HepG2 (cell line): ENCODE measurements around the gene PNKP. TPM values are rescaled to one million over a fixed set of nuclear protein-coding genes. Genes with fewer than 3 reads are reported as not detected.

Source experiments
- ATAC-seq: fragments of 200-7000 bp; cut with Tn5 transposase; 3 replicates; pipeline ENCODE4 v1.9.1; 2020; ENCODE audit warnings: mild to moderate bottlenecking, moderate library complexity
- BruUV-seq: library from RNA; stranded (reverse); fragments of 400-500 nt; replicated peaks from 2 replicates; lab custom pipeline; 2021; lab: Mats Ljungman, UMichigan
- CTCF ChIA-PET: fragments of 300-600 bp; formaldehyde crosslinking; extraction: SDS; loops from one replicate; lab custom pipeline; 2021; ENCODE audit warnings: low total read pairs, inconsistent platforms, low intra/inter-chr PET ratio; lab: Yijun Ruan, JAX
- POLR2A ChIA-PET: fragments of 350-600 bp; sonication (Branson Sonifier 250); formaldehyde crosslinking; loops from one replicate; lab custom pipeline; 2020; ENCODE audit warnings: antibody characterized with exemption, inconsistent platforms; lab: Yijun Ruan, JAX
- DNase-seq: peaks from one replicate; pipeline ENCODE4 v3.0.0-alpha.2; 2015; ENCODE audit warnings: low spot score
- FAIRE-seq: peaks from 3 replicates; lab custom pipeline; 2011; peaks lifted over from hg19 to GRCh38; lab: Jason Lieb, UNC
- H2AFZ ChIP-seq: one replicate; pipeline ENCODE4 v1.6.1; 2011; ENCODE audit warnings: low read length, inconsistent platforms
- H3K27ac ChIP-seq: fragments of 300-600 bp; 3 replicates; pipeline ENCODE4 v1.8.0; 2011; ENCODE audit warnings: mixed run types, mild to moderate bottlenecking, mixed read lengths, low read length, inconsistent platforms; ENCODE audit not compliant: insufficient read depth; ENCODE audit errors: extremely low read length
- H3K27me3 ChIP-seq, 2 experiments: fragments of 200-600 bp in 1 of 2; 2 replicates in 1 of 2; 3 replicates in 1 of 2; pipeline versions ENCODE4 v1.6.0 to v1.8.0; 2011; ENCODE audit warnings: low read length in 2 of 2, mild to moderate bottlenecking in 2 of 2, moderate library complexity in 2 of 2, inconsistent platforms in 1 of 2; ENCODE audit not compliant: insufficient read depth in 2 of 2, control insufficient read depth in 1 of 2
- H3K36me3 ChIP-seq, 2 experiments: fragments of 200-600 bp in 1 of 2; replicated peaks in 1 of 2; 2 replicates in 1 of 2; 3 replicates in 1 of 2; pipeline versions ENCODE4 v1.5.1 to v1.8.0; 2011; ENCODE audit warnings: low read length in 2 of 2, inconsistent platforms in 1 of 2; ENCODE audit not compliant: insufficient read depth in 2 of 2, control insufficient read depth in 1 of 2
- H3K4me1 ChIP-seq: 2 replicates; pipeline ENCODE4 v1.5.1; 2012; ENCODE audit warnings: low read length, inconsistent platforms; ENCODE audit not compliant: insufficient read depth
- H3K4me2 ChIP-seq: 2 replicates; pipeline ENCODE4 v1.6.0; 2011; ENCODE audit warnings: low read depth, low read length, inconsistent platforms
- H3K4me3 ChIP-seq, 3 experiments: fragments of 200-600 bp in 1 of 3; sonication (generic), shearing (Covaris generic) in 1 of 3; replicated peaks in 1 of 3; 2 replicates each; pipeline ENCODE4 v1.5.1; 2011 to 2016; ENCODE audit warnings: low read length in 3 of 3, inconsistent platforms in 2 of 3, low read depth in 2 of 3, mild to moderate bottlenecking in 2 of 3, control low read depth in 1 of 3, mixed read lengths in 1 of 3; ENCODE audit not compliant: insufficient read depth in 1 of 3
- H3K79me2 ChIP-seq: one replicate; pipeline ENCODE4 v1.6.1; 2011; ENCODE audit warnings: low read length, inconsistent platforms; ENCODE audit not compliant: insufficient read depth
- H3K9ac ChIP-seq: 2 replicates; pipeline ENCODE4 v1.6.0; 2011; ENCODE audit warnings: mild to moderate bottlenecking, low read depth, low read length, inconsistent platforms; ENCODE audit not compliant: insufficient read depth
- H3K9me3 ChIP-seq: 2 replicates; pipeline ENCODE4 v1.5.1; 2012; ENCODE audit warnings: mild to moderate bottlenecking, low read length
- H4K20me1 ChIP-seq: 2 replicates; pipeline ENCODE4 v1.6.0; 2011; ENCODE audit warnings: inconsistent platforms, mild to moderate bottlenecking, low read length, moderate library complexity; ENCODE audit not compliant: insufficient read depth
- CAMTA2 ChIP-seq: sonication (generic); formaldehyde crosslinking; IDR thresholded peaks from 2 replicates; pipeline ENCODE4 v1.4.0; 2020; ENCODE audit warnings: mild to moderate bottlenecking, missing genetic modification reagents, borderline replicate concordance
- CENPT ChIP-seq: sonication (generic); formaldehyde crosslinking; IDR thresholded peaks from 2 replicates; pipeline ENCODE4 v1.8.0; 2022; ENCODE audit warnings: low read depth, mild to moderate bottlenecking, moderate library complexity, missing genetic modification reagents
- GFI1 ChIP-seq: sonication (generic); formaldehyde crosslinking; IDR thresholded peaks from 2 replicates; pipeline ENCODE4 v1.5.0; 2020; ENCODE audit warnings: missing genetic modification reagents, mild to moderate bottlenecking, borderline replicate concordance
- HNF4A ChIP-seq: sonication (generic); formaldehyde crosslinking; IDR thresholded peaks from 2 replicates; pipeline ENCODE4 v1.4.0; 2020; ENCODE audit warnings: missing genetic modification reagents
- ISL2 ChIP-seq: sonication (generic); formaldehyde crosslinking; IDR thresholded peaks from 2 replicates; pipeline ENCODE4 v1.5.0; 2020; ENCODE audit warnings: missing genetic modification reagents
- KDM2A ChIP-seq: sonication (generic); formaldehyde crosslinking; IDR thresholded peaks from 2 replicates; pipeline ENCODE4 v1.4.0; 2020; ENCODE audit warnings: low read depth, missing genetic modification reagents, borderline replicate concordance
- SMARCC2 ChIP-seq: fragments of 450-650 bp; IDR thresholded peaks from 2 replicates; pipeline ENCODE4 v1.6.1; 2017; ENCODE audit warnings: antibody characterized with exemption, mild to moderate bottlenecking
- SP2 ChIP-seq: sonication (generic); formaldehyde crosslinking; IDR thresholded peaks from 2 replicates; pipeline ENCODE4 v1.5.1; 2020; ENCODE audit warnings: mild to moderate bottlenecking, missing genetic modification reagents
- WGBS: methylation state at CpG from one replicate; pipeline ENCODE4 v1.1.6; 2017; ENCODE audit warnings: low lambda C conversion rate; 5-methylcytosine and 5-hydroxymethylcytosine counted together
- in situ Hi-C: cut with HindIII; loops from 2 replicates; pipeline ENCODE4 v1.10.0; 2017; ENCODE audit warnings: low pct_unique_long_range_greater_than_20kb; ENCODE audit not compliant: extremely low pct_ligation_motif_present
- intact Hi-C: fragments of 100-400 bp; cut with micrococcal nuclease; formaldehyde crosslinking; loops from one replicate; pipeline ENCODE4 v1.10.0; 2022; ENCODE audit not compliant: unreplicated experiment
- polyA plus RNA-seq, 8 experiments: library from polyadenylated mRNA; depleted of rRNA in 3 of 8; stranded (reverse) in 7 of 8; unstranded in 1 of 8; fragments of >200 nt; fragmentation: Illumina TruSeq in 4 of 8; extraction: Trizol in 4 of 8; gene quantifications; 2 replicates each; pipeline versions ENCODE4 v1.2.1 to v1.2.3, GENCODE V29; 2011 to 2016; ENCODE audit warnings: low read depth in 4 of 8, missing spikeins in 1 of 8, mixed read lengths in 1 of 8; ENCODE audit not compliant: insufficient read depth in 1 of 8
- total RNA-seq, 5 experiments: library from RNA; depleted of rRNA; stranded (reverse); fragments of >200 nt; fragmentation: Illumina TruSeq; extraction: Trizol; gene quantifications; 2 replicates each; pipeline ENCODE4 v1.2.3, GENCODE V29; 2016; ENCODE audit warnings: low read depth in 1 of 5
- TF ChIP-seq, protein P1 (sequence below): sonication (generic); formaldehyde crosslinking; IDR thresholded peaks from 2 replicates; pipeline ENCODE4 v1.5.0; 2020; ENCODE audit warnings: missing genetic modification reagents, mild to moderate bottlenecking, borderline replicate concordance
- TF ChIP-seq, protein P2 (sequence below): sonication (generic); formaldehyde crosslinking; IDR thresholded peaks from 2 replicates; pipeline ENCODE4 v1.8.0; 2022; ENCODE audit warnings: mild to moderate bottlenecking, missing genetic modification reagents, borderline replicate concordance
- TF ChIP-seq, protein P3 (sequence below): IDR thresholded peaks from 2 replicates; pipeline ENCODE4 v1.6.1; 2016; ENCODE audit warnings: low read depth, control low read depth

The PNKP gene
- total and polyA plus RNA-seq, 2 of the 13 experiments (the other 11 are each of a cell fraction or from before 2014, with no cell fraction given) = 12.7 to 27.1 TPM

DNA sequence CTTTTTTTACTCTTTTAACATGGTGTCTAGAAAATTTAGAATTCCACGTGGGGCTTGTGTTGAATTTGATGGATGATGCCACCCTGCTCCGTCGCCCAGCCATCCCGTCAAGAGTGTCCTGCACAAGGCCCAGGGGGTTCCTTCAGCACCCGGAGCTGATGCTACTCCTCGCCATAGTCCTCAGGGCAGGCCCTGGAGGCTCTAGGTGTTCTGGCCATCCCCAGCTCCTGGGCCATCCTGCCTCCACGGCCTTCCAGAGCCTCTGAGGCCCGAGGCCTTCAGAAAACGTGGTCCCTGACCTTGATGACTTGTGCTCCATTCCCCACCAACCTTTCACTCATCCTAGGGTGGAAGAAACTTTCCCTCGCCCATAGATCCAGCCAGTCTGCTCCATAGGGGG, 6.5 kb upstream of the PNKP start:
- Histone ChIP-seq H3K4me2 (no peak overlapping the region), H3K27ac (no peak overlapping the region), H3K36me3 (peaks cover 0 to 8% of the 10 kb centered on the region in 2 experiments), H3K4me3 (no peak overlapping the region), H2AFZ (no peak overlapping the region), H3K79me2 (peaks cover 32% of the 10 kb centered on the region), H4K20me1 (peaks cover 5% of the 10 kb centered on the region; the same call in 1 of the 2 replicates), H3K9me3 (no peaks in the 10 kb centered on the region), H3K9ac (no peak overlapping the region; the same call in 1 of the 2 replicates), H3K4me1 (peaks cover 31% of the 10 kb centered on the region), H3K27me3 (no peaks in the 10 kb centered on the region; a peak in 1 of 5 replicates)
- no peak for TF ChIP-seq GFI1
- TF ChIP-seq, protein P1, sequence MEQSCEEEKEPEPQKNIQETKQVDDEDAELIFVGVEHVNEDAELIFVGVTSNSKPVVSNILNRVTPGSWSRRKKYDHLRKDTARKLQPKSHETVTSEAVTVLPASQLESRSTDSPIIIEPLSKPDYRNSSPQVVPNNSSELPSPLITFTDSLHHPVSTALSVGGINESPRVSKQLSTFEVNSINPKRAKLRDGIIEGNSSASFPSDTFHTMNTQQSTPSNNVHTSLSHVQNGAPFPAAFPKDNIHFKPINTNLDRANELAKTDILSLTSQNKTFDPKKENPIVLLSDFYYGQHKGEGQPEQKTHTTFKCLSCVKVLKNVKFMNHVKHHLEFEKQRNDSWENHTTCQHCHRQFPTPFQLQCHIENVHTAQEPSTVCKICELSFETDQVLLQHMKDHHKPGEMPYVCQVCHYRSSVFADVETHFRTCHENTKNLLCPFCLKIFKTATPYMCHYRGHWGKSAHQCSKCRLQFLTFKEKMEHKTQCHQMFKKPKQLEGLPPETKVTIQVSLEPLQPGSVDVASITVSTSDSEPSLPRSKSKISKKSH = no peak
- no peak for TF ChIP-seq ISL2 (CRISPR knock-in tag)
- no peak for TF ChIP-seq HNF4A (CRISPR knock-in tag)
- TF ChIP-seq, protein P2, sequence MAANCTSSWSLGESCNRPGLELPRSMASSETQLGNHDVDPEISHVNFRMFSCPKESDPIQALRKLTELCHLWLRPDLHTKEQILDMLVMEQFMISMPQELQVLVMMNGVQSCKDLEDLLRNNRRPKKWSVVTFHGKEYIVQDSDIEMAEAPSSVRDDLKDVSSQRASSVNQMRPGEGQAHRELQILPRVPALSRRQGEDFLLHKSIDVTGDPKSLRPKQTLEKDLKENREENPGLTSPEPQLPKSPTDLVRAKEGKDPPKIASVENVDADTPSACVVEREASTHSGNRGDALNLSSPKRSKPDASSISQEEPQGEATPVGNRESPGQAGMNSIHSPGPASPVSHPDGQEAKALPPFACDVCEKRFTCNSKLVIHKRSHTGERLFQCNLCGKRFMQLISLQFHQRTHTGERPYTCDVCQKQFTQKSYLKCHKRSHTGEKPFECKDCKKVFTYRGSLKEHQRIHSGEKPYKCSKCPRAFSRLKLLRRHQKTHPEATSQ (CRISPR knock-in tag) = no peak
- TF ChIP-seq KDM2A = no peak
- TF ChIP-seq, protein P3, sequence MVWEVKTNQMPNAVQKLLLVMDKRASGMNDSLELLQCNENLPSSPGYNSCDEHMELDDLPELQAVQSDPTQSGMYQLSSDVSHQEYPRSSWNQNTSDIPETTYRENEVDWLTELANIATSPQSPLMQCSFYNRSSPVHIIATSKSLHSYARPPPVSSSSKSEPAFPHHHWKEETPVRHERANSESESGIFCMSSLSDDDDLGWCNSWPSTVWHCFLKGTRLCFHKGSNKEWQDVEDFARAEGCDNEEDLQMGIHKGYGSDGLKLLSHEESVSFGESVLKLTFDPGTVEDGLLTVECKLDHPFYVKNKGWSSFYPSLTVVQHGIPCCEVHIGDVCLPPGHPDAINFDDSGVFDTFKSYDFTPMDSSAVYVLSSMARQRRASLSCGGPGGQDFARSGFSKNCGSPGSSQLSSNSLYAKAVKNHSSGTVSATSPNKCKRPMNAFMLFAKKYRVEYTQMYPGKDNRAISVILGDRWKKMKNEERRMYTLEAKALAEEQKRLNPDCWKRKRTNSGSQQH (CRISPR knock-in tag) = no peak
- no peak for TF ChIP-seq CAMTA2 (CRISPR knock-in tag)
- no peak for TF ChIP-seq CENPT (CRISPR knock-in tag)
- TF ChIP-seq SP2 (CRISPR knock-in tag) = no peak
- no peak for TF ChIP-seq SMARCC2
- DNase-seq = no peak
- intact Hi-C loops = no loop called here
- ChIA-PET POLR2A (no interaction called here), CTCF (no interaction called here)
- no TSS peak for BruUV-seq
- in situ Hi-C loops = no loop called here
- 93% methylated on average over 10 of the region's 10 CpGs for WGBS
- FAIRE-seq = no peak
- ATAC-seq = no peak
